ENCODE data around the gene MYO3B. TPM values are rescaled to one million over a fixed set of nuclear protein-coding genes. Genes with fewer than 3 reads are reported as not detected.

MYO3B gene
- total RNA-seq, 2 donors from 2014 or later, result 0.05 to 0.32 TPM

DNA sequence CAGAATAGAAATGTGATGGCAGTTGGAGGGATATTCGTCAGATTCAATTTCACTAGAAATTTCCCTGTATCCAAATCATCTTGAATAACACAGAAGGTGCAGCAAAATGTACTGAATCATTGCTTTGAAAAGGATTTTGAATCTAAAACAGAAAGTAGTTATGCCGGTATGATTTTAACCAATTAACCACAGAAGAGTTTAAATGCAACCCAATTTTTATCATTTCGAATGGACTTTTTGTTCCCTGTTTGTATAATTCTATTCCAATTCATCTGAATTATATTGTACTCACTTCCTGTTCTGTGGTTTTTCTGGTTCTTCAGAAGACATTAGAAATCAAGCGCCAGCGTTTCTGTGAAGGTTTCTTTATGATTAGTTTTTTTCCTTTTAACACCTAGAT is 190.4 kb downstream of the MYO3B start:
- Histone ChIP-seq H3K27me3 (peaks cover 5% of the 10 kb centered on the region), H3K9ac (ENCODE audit: low read depth in 2 of 2, low read length in 2 of 2) (no peak overlapping the region), H3K4me1 (no peaks in the 10 kb centered on the region), H3K36me3 (no peaks in the 10 kb centered on the region), H3K4me3 (no peak overlapping the region), H3K27ac (no peak overlapping the region), H3K9me3 (no peaks in the 10 kb centered on the region)
- intact Hi-C loops (cut with DNase I), result loop anchor here (10.0 kb wide), 1 partner anchor 134 kb away; no protein-coding TSS in a partner anchor
- no peak for DNase-seq
- TF ChIP-seq, protein P1, sequence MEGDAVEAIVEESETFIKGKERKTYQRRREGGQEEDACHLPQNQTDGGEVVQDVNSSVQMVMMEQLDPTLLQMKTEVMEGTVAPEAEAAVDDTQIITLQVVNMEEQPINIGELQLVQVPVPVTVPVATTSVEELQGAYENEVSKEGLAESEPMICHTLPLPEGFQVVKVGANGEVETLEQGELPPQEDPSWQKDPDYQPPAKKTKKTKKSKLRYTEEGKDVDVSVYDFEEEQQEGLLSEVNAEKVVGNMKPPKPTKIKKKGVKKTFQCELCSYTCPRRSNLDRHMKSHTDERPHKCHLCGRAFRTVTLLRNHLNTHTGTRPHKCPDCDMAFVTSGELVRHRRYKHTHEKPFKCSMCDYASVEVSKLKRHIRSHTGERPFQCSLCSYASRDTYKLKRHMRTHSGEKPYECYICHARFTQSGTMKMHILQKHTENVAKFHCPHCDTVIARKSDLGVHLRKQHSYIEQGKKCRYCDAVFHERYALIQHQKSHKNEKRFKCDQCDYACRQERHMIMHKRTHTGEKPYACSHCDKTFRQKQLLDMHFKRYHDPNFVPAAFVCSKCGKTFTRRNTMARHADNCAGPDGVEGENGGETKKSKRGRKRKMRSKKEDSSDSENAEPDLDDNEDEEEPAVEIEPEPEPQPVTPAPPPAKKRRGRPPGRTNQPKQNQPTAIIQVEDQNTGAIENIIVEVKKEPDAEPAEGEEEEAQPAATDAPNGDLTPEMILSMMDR (IDR thresholded peaks at IDR 0.05), result no peak

DNA sequence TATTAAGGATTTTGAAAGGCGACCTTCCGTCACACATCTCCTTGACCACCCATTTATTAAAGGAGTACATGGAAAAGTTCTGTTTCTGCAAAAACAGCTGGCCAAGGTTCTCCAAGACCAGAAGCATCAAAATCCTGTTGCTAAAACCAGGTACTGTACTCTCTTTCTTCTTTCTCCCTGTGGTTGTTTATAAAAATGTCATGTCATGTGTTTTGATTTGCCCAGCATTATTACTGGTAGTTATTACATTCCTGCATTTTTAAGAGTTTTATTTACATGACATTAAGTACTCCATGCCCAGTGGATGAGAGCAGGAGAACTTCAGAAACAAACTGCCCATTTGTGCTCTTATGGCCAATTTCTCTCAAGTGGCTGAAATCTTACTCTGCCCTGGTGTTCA is 191.3 kb downstream of the MYO3B start:
- Histone ChIP-seq H3K27me3 (peaks cover 5% of the 10 kb centered on the region), H3K4me3 (no peak overlapping the region), H3K36me3 (no peaks in the 10 kb centered on the region), H3K27ac (no peak overlapping the region), H3K9ac (ENCODE audit: low read depth in 2 of 2, low read length in 2 of 2) (no peak overlapping the region), H3K4me1 (no peaks in the 10 kb centered on the region), H3K9me3 (no peaks in the 10 kb centered on the region)
- DNase-seq, result no peak
- TF ChIP-seq, protein P1 (IDR thresholded peaks at IDR 0.05), result no peak
- intact Hi-C loops (cut with DNase I), result loop anchor here (10.0 kb wide), 1 partner anchor 134 kb away; no protein-coding TSS in a partner anchor

DNA sequence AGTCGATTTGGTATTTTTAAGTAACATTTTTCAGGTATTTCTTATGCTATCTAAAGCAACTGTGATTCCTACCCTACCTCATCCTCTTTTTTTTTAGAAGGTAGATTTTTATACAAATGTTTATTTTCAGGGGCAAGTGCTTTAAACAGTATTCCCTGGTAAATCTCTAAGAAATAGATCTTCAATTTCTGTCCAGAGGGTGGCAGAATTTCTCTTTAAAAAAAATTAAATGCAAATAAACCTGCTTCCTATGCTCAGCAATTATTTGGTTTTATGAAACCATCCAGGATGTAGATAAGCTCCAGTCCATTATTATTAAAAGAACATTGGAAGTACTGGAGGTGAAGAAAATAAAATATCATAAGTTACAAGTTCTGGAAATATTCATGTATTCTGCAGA is 191.9 kb downstream of the MYO3B start:
- Histone ChIP-seq H3K4me3 (no peak overlapping the region), H3K4me1 (no peaks in the 10 kb centered on the region), H3K27ac (no peak overlapping the region), H3K27me3 (peaks cover 5% of the 10 kb centered on the region), H3K9me3 (no peaks in the 10 kb centered on the region), H3K9ac (ENCODE audit: low read depth in 2 of 2, low read length in 2 of 2) (no peak overlapping the region), H3K36me3 (no peaks in the 10 kb centered on the region)
- intact Hi-C loops (cut with DNase I), result loop anchor here (10.0 kb wide), 1 partner anchor 135 kb away; no protein-coding TSS in a partner anchor
- TF ChIP-seq, protein P1 (IDR thresholded peaks at IDR 0.05), result no peak
- DNase-seq, result no peak

DNA sequence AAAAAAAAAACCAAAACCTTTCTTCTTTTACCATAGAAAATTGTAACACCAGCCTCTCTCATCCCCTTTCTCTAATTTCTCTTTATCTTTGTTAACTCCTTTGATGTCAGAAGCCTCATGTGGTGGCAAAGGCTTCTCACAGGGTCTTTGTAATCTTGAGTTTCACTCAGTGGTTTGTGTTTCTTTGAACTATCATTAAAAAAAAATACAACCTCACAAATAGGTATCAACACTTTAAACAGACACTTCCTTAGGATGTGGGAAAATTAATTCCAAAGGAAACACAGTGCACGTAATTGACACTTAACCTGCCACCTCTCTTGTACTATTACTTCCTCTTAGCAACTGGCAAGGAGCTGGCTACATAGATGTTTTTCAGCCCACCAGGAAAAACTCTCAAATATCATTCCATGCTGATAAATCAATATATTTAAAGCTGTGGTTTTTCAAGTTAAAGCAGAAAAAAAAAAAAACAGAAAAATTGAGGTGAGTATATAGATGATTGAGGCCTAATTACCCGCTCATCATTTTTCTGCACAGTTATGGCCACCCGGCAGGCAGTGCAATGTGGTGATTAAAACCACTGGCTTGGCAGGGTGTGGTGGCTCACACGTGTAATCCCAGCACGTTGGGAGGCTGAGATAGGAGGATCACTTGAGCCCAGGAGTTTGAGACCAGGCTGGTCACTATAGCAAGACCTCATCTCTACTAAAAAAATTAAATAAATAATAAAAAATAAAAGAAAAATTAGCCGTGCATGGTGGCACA is 193.5 kb downstream of the MYO3B start:
- H3K9ac ChIP-seq (ENCODE audit: low read depth in 2 of 2, low read length in 2 of 2), result no peak overlapping the region
- intact Hi-C loops (cut with DNase I), result no loop called here
- H3K4me3 ChIP-seq, result no peak overlapping the region
- no peak overlapping the region for H3K27ac ChIP-seq
- no peaks in the 10 kb centered on the region for H3K4me1 ChIP-seq
- H3K9me3 ChIP-seq, result no peaks in the 10 kb centered on the region
- DNase-seq, result no peak
- TF ChIP-seq, protein P1 (IDR thresholded peaks at IDR 0.05), result no peak
- H3K36me3 ChIP-seq, result no peaks in the 10 kb centered on the region
- peaks cover 5% of the 10 kb centered on the region for H3K27me3 ChIP-seq

DNA sequence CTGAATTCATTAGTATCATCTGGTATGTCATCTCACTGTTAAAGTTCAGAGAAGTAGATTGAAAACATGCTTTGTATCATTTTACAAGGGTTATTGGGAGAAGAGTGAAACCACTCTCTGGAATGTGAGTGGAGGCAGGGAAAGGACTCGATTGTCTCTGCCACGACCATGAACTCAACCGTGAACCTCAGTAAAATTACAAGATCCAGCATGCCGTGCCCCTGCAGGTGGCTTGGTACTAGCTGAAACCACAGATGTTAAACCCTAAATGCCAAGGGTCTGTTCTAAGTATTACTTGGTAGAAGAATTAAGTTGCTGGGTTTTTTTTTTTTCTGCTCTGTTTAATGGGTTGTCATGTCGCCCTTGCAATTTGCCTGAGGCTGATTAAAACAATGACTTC is 197.2 kb downstream of the MYO3B start:
- Histone ChIP-seq H3K4me3 (no peak overlapping the region), H3K27ac (no peak overlapping the region), H3K9ac (ENCODE audit: low read depth in 2 of 2, low read length in 2 of 2) (no peak overlapping the region), H3K27me3 (no peaks in the 10 kb centered on the region), H3K9me3 (no peaks in the 10 kb centered on the region), H3K4me1 (no peaks in the 10 kb centered on the region), H3K36me3 (no peaks in the 10 kb centered on the region)
- intact Hi-C loops (cut with DNase I), result no loop called here
- no peak for DNase-seq
- TF ChIP-seq, protein P1 (IDR thresholded peaks at IDR 0.05), result no peak

Measured in colonic mucosa (tissue), 4 donors.